Activated CD4-positive, alpha-beta T cell treated with anti-CD3 and anti-CD28 coated beads, Interleukin-2, Interleukin-4, amounts not matched to agents 100 ng/mL and 50 ng/mL, durations not matched to agents 16 hours and 8 hours (primary cell): ENCODE results near the gene RTP3.
"Not testable (repeated sequence)": the region's sequence is repeated elsewhere in the genome, so short reads cannot be mapped to it uniquely, and the experiment has no call there.

Source experiments
- DNase-seq: peaks from one replicate; pipeline ENCODE4 v3.0.0-alpha.2; 2020; ENCODE audit warnings: low spot score

RTP3 gene

GRCh38 chr3:46548611-46549010, 50.8 kb downstream of the RTP3 start:
- not testable (repeated sequence) for DNase-seq

GRCh38 chr3:46549408-46549904, 51.7 kb downstream of the RTP3 start:
- DNase-seq: no peak

- no peak for DNase-seq
These were observed 52.2 kb downstream of the RTP3 start for GRCh38 chr3:46549989-46550388.
